Measurements from ENCODE around the gene SYNGAP1. TPM values are rescaled to one million over a fixed set of nuclear protein-coding genes. Genes with fewer than 3 reads are reported as not detected.
A peak's percentile ranks its signal among the peaks of the same experiment; 100 is the strongest.

Gene SYNGAP1
- total and polyA plus RNA-seq, 9 of the 15 experiments (the other 6 are each of a cell fraction or from before 2014, with no cell fraction given) = 0.01 to 22.8 (median 3.2) TPM

DNA sequence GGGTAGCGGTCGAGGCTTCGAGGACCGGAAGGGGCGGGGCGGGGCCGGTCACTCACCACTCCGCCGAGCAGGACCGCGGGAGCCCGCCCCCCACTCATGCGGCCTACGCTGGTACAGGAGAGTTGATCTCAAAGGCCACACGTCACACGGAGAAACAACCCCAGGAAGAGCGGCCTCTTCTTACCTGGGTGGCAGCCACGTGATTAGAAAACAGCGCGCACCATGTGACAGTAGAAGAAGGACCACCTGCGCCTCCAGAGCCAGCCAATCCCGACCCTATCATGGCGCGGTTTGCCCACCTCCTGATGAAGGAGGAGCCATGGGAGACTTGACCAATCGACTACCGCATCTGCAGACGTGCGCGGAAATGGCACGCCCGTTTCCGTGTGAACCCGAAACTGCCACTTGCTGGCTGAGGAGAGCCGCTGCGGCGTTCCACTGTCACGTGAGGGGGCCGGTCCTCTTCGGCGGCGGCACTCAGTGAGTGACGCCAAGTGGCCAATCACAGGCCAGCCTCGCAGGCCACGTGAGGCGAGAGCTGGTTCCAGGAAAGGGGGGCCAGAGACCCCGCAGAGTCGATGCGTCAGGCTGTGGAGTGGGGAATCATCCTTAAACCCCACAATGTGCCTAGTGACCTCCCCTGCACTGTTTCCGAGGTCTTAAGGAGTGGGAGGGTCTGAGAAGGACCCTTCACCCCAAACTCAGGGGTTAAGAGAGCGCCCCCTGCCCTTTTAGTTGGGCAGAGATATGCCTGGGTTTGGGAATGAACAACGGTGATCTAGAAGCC lies 1.8 kb upstream of the SYNGAP1 start, which contains the start of gene CUTA (continued):
- peak; percentile 86 for TF ChIP-seq ELF2 (CRISPR knock-in tag; IDR thresholded peaks at IDR 0.05)
- TF ChIP-seq E2F4 (CRISPR knock-in tag; IDR thresholded peaks at IDR 0.05; ENCODE audit: low read depth) = peak; percentile 57; the same call in 1 of the 2 replicates
- no peak for TF ChIP-seq NCOA1 (IDR thresholded peaks at IDR 0.05; ENCODE audit: low read depth)
- peak; percentile 95 for TF ChIP-seq MEIS2 (IDR thresholded peaks at IDR 0.05; ENCODE audit: partially characterized antibody)
- peak; percentile 99 for TF ChIP-seq USF1 (CRISPR knock-in tag; IDR thresholded peaks at IDR 0.05)
- TF ChIP-seq ILF3 (IDR thresholded peaks at IDR 0.05; ENCODE audit: borderline replicate concordance) = no peak
- peak; percentile 82 for TF ChIP-seq GATAD2A (IDR thresholded peaks at IDR 0.05)
- peak; percentile 44; the same call in 1 of the 2 replicates for TF ChIP-seq SOX6 (IDR thresholded peaks at IDR 0.05)
- peak; percentile 47 for TF ChIP-seq RBBP5 (IDR thresholded peaks at IDR 0.05; ENCODE audit: borderline replicate concordance, insufficient read depth, low read length, poor library complexity, severe bottlenecking)
- TF ChIP-seq SAP30 (IDR thresholded peaks at IDR 0.05; ENCODE audit: borderline replicate concordance, insufficient read depth, low read depth, low read length, poor library complexity, severe bottlenecking) = peak; percentile 69
- TF ChIP-seq TEAD4 (IDR thresholded peaks at IDR 0.05; ENCODE audit: low read length) = peak; percentile 30; the same call in 1 of the 2 replicates
- TF ChIP-seq TEAD4 (CRISPR knock-in tag; IDR thresholded peaks at IDR 0.05; ENCODE audit: borderline replicate concordance) = no peak
- peak; percentile 84; the same call in 1 of the 2 replicates for TF ChIP-seq FOXO4 (CRISPR knock-in tag; IDR thresholded peaks at IDR 0.05)
- peak; percentile 8; the same call in 1 of the 2 replicates for TF ChIP-seq ZNF239 (CRISPR knock-in tag; IDR thresholded peaks at IDR 0.05)
- TF ChIP-seq, protein P1, sequence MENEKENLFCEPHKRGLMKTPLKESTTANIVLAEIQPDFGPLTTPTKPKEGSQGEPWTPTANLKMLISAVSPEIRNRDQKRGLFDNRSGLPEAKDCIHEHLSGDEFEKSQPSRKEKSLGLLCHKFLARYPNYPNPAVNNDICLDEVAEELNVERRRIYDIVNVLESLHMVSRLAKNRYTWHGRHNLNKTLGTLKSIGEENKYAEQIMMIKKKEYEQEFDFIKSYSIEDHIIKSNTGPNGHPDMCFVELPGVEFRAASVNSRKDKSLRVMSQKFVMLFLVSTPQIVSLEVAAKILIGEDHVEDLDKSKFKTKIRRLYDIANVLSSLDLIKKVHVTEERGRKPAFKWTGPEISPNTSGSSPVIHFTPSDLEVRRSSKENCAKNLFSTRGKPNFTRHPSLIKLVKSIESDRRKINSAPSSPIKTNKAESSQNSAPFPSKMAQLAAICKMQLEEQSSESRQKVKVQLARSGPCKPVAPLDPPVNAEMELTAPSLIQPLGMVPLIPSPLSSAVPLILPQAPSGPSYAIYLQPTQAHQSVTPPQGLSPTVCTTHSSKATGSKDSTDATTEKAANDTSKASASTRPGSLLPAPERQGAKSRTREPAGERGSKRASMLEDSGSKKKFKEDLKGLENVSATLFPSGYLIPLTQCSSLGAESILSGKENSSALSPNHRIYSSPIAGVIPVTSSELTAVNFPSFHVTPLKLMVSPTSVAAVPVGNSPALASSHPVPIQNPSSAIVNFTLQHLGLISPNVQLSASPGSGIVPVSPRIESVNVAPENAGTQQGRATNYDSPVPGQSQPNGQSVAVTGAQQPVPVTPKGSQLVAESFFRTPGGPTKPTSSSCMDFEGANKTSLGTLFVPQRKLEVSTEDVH (IDR thresholded peaks at IDR 0.05; ENCODE audit: low read depth, partially characterized antibody) = peak; percentile 81
- no peak for TF ChIP-seq SMARCA5 (IDR thresholded peaks at IDR 0.05)
- TF ChIP-seq TCF7L2 (IDR thresholded peaks at IDR 0.05; ENCODE audit: low read depth, low read length) = peak; percentile 60; the same call in 1 of the 2 replicates
- peak; percentile 83 for TF ChIP-seq POLR2B (IDR thresholded peaks at IDR 0.05; ENCODE audit: low read depth, partially characterized antibody)
- peak; percentile 100 for TF ChIP-seq CXXC5 (CRISPR knock-in tag; IDR thresholded peaks at IDR 0.05)
- TF ChIP-seq KLF13 (tag; IDR thresholded peaks at IDR 0.05; ENCODE audit: borderline replicate concordance, low read depth) = peak; percentile 94
- TF ChIP-seq ZNF354B (CRISPR knock-in tag; IDR thresholded peaks at IDR 0.05) = no peak
- peak; percentile 91 for TF ChIP-seq HEY1 (CRISPR knock-in tag; IDR thresholded peaks at IDR 0.05; ENCODE audit: borderline replicate concordance)
